ENCODE results near the gene GRIA1.

GRIA1 gene

GRCh38 chr5:153520137-153520536 lies 29.7 kb downstream of the GRIA1 start:
- H3F3A ChIP-seq (ENCODE audit: insufficient read depth, low read length) = no peaks in the 10 kb centered on the region
- H3K4me1 ChIP-seq (ENCODE audit: low read length) = 0 out of 2 replicates have a peak, but pooled peaks cover 6% of the 10 kb centered on the region
- no peaks in the 10 kb centered on the region for H3K79me2 ChIP-seq (ENCODE audit: low read length)
- no peak overlapping the region for H3K9ac ChIP-seq (ENCODE audit: low read length)
- TF ChIP-seq CTCF (IDR thresholded peaks at IDR 0.05; ENCODE audit: low read length) (no peak), EZH2 (optimal IDR thresholded peaks at IDR 0.05; ENCODE audit: low read depth, low read length) (no peak), EZH2phosphoT487 (IDR thresholded peaks at IDR 0.05; ENCODE audit: low read length) (no peak)
- no peak overlapping the region for H2AFZ ChIP-seq (ENCODE audit: low read length)
- H3K4me2 ChIP-seq (ENCODE audit: low read depth, low read length) = no peak overlapping the region
- H3K4me3 ChIP-seq (ENCODE audit: low read length) = no peak overlapping the region
- no peaks in the 10 kb centered on the region for H3K9me2 ChIP-seq (replicated peaks; ENCODE audit: insufficient read depth, low read length)
- H3K36me3 ChIP-seq (replicated peaks; ENCODE audit: insufficient read depth, low read length) = no peaks in the 10 kb centered on the region
- no peaks in the 10 kb centered on the region for H3K9me3 ChIP-seq (replicated peaks; ENCODE audit: insufficient read depth, low read length)
- DNase-seq = no peak
- H3K27ac ChIP-seq (ENCODE audit: low read length) = no peak overlapping the region
- H3K27me3 ChIP-seq (replicated peaks; ENCODE audit: insufficient read depth, low read length) = no peaks in the 10 kb centered on the region
- no peaks in the 10 kb centered on the region for H4K20me1 ChIP-seq (ENCODE audit: insufficient read depth, low read length)

GRCh38 chr5:153520952-153521351 lies 30.5 kb downstream of the GRIA1 start:
- Histone ChIP-seq H3K36me3 (replicated peaks; ENCODE audit: insufficient read depth, low read length) (no peaks in the 10 kb centered on the region), H3K27me3 (replicated peaks; ENCODE audit: insufficient read depth, low read length) (no peaks in the 10 kb centered on the region), H4K20me1 (ENCODE audit: insufficient read depth, low read length) (no peaks in the 10 kb centered on the region), H3K9me2 (replicated peaks; ENCODE audit: insufficient read depth, low read length) (no peaks in the 10 kb centered on the region), H3K9me3 (replicated peaks; ENCODE audit: insufficient read depth, low read length) (no peaks in the 10 kb centered on the region), H3K27ac (ENCODE audit: low read length) (no peak overlapping the region), H3K4me3 (ENCODE audit: low read length) (no peak overlapping the region), H3K4me2 (ENCODE audit: low read depth, low read length) (no peak overlapping the region), H2AFZ (ENCODE audit: low read length) (no peak overlapping the region), H3K79me2 (ENCODE audit: low read length) (no peaks in the 10 kb centered on the region), H3K4me1 (ENCODE audit: low read length) (0 out of 2 replicates have a peak, but pooled peaks cover 6% of the 10 kb centered on the region), H3F3A (ENCODE audit: insufficient read depth, low read length) (no peaks in the 10 kb centered on the region), H3K9ac (ENCODE audit: low read length) (no peak overlapping the region)
- no peak for DNase-seq
- TF ChIP-seq EZH2 (optimal IDR thresholded peaks at IDR 0.05; ENCODE audit: low read depth, low read length) (no peak), CTCF (IDR thresholded peaks at IDR 0.05; ENCODE audit: low read length) (no peak), EZH2phosphoT487 (IDR thresholded peaks at IDR 0.05; ENCODE audit: low read length) (no peak)

- Histone ChIP-seq H3K4me3 (ENCODE audit: low read length) (no peak overlapping the region), H3K4me1 (ENCODE audit: low read length) (0 out of 2 replicates have a peak, but pooled peaks cover 5% of the 10 kb centered on the region), H4K20me1 (ENCODE audit: insufficient read depth, low read length) (no peaks in the 10 kb centered on the region), H3K9me3 (replicated peaks; ENCODE audit: insufficient read depth, low read length) (no peaks in the 10 kb centered on the region), H3K9me2 (replicated peaks; ENCODE audit: insufficient read depth, low read length) (no peaks in the 10 kb centered on the region), H3K4me2 (ENCODE audit: low read depth, low read length) (no peak overlapping the region), H3F3A (ENCODE audit: insufficient read depth, low read length) (no peaks in the 10 kb centered on the region), H3K27ac (ENCODE audit: low read length) (no peak overlapping the region), H2AFZ (ENCODE audit: low read length) (no peak overlapping the region), H3K36me3 (replicated peaks; ENCODE audit: insufficient read depth, low read length) (no peaks in the 10 kb centered on the region), H3K27me3 (replicated peaks; ENCODE audit: insufficient read depth, low read length) (no peaks in the 10 kb centered on the region), H3K9ac (ENCODE audit: low read length) (no peak overlapping the region), H3K79me2 (ENCODE audit: low read length) (no peaks in the 10 kb centered on the region)
- TF ChIP-seq EZH2phosphoT487 (IDR thresholded peaks at IDR 0.05; ENCODE audit: low read length) = no peak
- TF ChIP-seq EZH2 (optimal IDR thresholded peaks at IDR 0.05; ENCODE audit: low read depth, low read length) = no peak
- no peak for TF ChIP-seq CTCF (IDR thresholded peaks at IDR 0.05; ENCODE audit: low read length)
- no peak for DNase-seq
Observed at GRCh38 chr5:153523211-153523610, 32.7 kb downstream of the GRIA1 start.

Data from MM.1S (cell line).